HCT116 (cell line): ENCODE measurements around the gene ADGRL3. TPM values are rescaled to one million over a fixed set of nuclear protein-coding genes. Genes with fewer than 3 reads are reported as not detected.

Experiments used
- ATAC-seq: fragments of 200-7000 bp; cut with Tn5 transposase; 2 replicates; pipeline ENCODE4 v1.9.1; 2020; ENCODE audit warnings: mild to moderate bottlenecking, moderate library complexity
- BruUV-seq: library from RNA; stranded (reverse); fragments of 400-500 nt; replicated peaks from 2 replicates; lab custom pipeline; 2021; lab: Mats Ljungman, UMichigan
- CTCF ChIA-PET: fragments of 300-600 bp; sonication (Branson Sonifier 250); formaldehyde crosslinking; loops from one replicate; lab custom pipeline; 2021; ENCODE audit warnings: antibody characterized with exemption; lab: Charles Lee
- POLR2A ChIA-PET: fragments of 300-600, 350-600 bp; sonication (Branson Sonifier 250); formaldehyde crosslinking; loops from one replicate; lab custom pipeline; 2021; ENCODE audit warnings: antibody characterized with exemption; lab: Charles Lee
- RAD21 ChIA-PET, 2 experiments: fragments of 300-600 bp; sonication (Branson Sonifier 250); formaldehyde crosslinking; loops; one replicate each; lab custom pipeline; 2023; ENCODE audit warnings: low total read pairs in 2 of 2; ENCODE audit not compliant: uncharacterized antibody in 2 of 2, unreplicated experiment in 2 of 2, low non-redundant PET in 1 of 2; lab: Charles Lee
- DNase-seq: peaks from one replicate; pipeline ENCODE4 v3.0.0-alpha.2; 2010; ENCODE audit warnings: low read depth, low spot score
- H2AFZ ChIP-seq: fragments of 200-600 bp; shearing (Covaris generic), sonication (generic); 2 replicates; pipeline ENCODE4 v1.6.1; 2017; ENCODE audit warnings: low read depth, mixed run types, mixed read lengths, antibody characterized with exemption, low read length; ENCODE audit not compliant: poor library complexity, severe bottlenecking
- H3K27ac ChIP-seq: 2 replicates; pipeline ENCODE4 v1.5.1; 2012; ENCODE audit warnings: low read depth, low read length
- H3K27me3 ChIP-seq: fragments of 200-600 bp; sonication (generic); 2 replicates; pipeline ENCODE4 v1.6.1; 2016; ENCODE audit warnings: mixed run types, low read length, mixed read lengths; ENCODE audit not compliant: insufficient read depth
- H3K36me3 ChIP-seq, 2 experiments: fragments of 200-500 bp in 1 of 2; fragments of 200-600 bp in 1 of 2; sonication (Bioruptor generic) in 1 of 2; sonication (generic) in 1 of 2; 2 replicates each; pipeline versions ENCODE4 v1.5.1 to v1.6.1; 2014 to 2016; ENCODE audit warnings: low read length in 2 of 2, inconsistent platforms in 1 of 2, mixed read lengths in 1 of 2, mixed run types in 1 of 2; ENCODE audit not compliant: insufficient read depth in 2 of 2, control insufficient read depth in 1 of 2
- H3K4me1 ChIP-seq, 2 experiments: fragments of 200-600 bp in 1 of 2; sonication (generic) in 1 of 2; 2 replicates each; pipeline versions ENCODE4 v1.5.1 to v1.6.1; 2012 to 2017; ENCODE audit warnings: low read length in 2 of 2, inconsistent platforms in 1 of 2, mild to moderate bottlenecking in 1 of 2, mixed read lengths in 1 of 2, mixed run types in 1 of 2, moderate library complexity in 1 of 2; ENCODE audit not compliant: insufficient read depth in 2 of 2, control insufficient read depth in 1 of 2
- H3K4me2 ChIP-seq: fragments of 200-600 bp; sonication (generic); 2 replicates; pipeline ENCODE4 v1.6.1; 2017; ENCODE audit warnings: mixed run types, low read length, mixed read lengths
- H3K4me3 ChIP-seq, 2 experiments: fragments of 200-600 bp in 1 of 2; sonication (generic) in 1 of 2; replicated peaks in 1 of 2; 2 replicates each; pipeline ENCODE4 v1.5.1; 2011 to 2016; ENCODE audit warnings: low read length in 2 of 2, control low read depth in 1 of 2, low read depth in 1 of 2, mild to moderate bottlenecking in 1 of 2, mixed read lengths in 1 of 2, mixed run types in 1 of 2
- H3K79me2 ChIP-seq: fragments of 200-600 bp; sonication (generic); 2 replicates; pipeline ENCODE4 v1.6.1; 2017; ENCODE audit warnings: mild to moderate bottlenecking, mixed run types, low read length, moderate library complexity, mixed read lengths; ENCODE audit not compliant: insufficient read depth
- H3K9ac ChIP-seq: fragments of 200-600 bp; sonication (generic); 2 replicates; pipeline ENCODE4 v1.6.1; 2016; ENCODE audit warnings: low read length, mixed read lengths
- H3K9me2 ChIP-seq: fragments of 200-600 bp; sonication (generic), shearing (Covaris generic); 2 replicates; pipeline ENCODE4 v1.6.1; 2017; ENCODE audit warnings: mixed run types, mild to moderate bottlenecking, moderate library complexity; ENCODE audit not compliant: insufficient read depth
- H3K9me3 ChIP-seq, 2 experiments: fragments of 200-500 bp in 1 of 2; fragments of 200-600 bp in 1 of 2; sonication (Bioruptor generic) in 1 of 2; sonication (generic) in 1 of 2; 2 replicates each; pipeline ENCODE4 v1.6.1; 2014 to 2017; ENCODE audit warnings: low read length in 2 of 2, mixed read lengths in 2 of 2, inconsistent platforms in 1 of 2, low read depth in 1 of 2, mild to moderate bottlenecking in 1 of 2, mixed run types in 1 of 2, moderate library complexity in 1 of 2; ENCODE audit not compliant: control insufficient read depth in 1 of 2, insufficient read depth in 1 of 2
- H4K20me1 ChIP-seq: fragments of 200-600 bp; sonication (generic), shearing (Covaris generic); 2 replicates; pipeline ENCODE4 v1.6.1; 2017; ENCODE audit warnings: mixed run types, mild to moderate bottlenecking, moderate library complexity; ENCODE audit not compliant: insufficient read depth
- ELF1 ChIP-seq: IDR thresholded peaks from 2 replicates; pipeline ENCODE4 v1.6.1; 2012; ENCODE audit warnings: low read depth, borderline replicate concordance
- POLR2A ChIP-seq: IDR thresholded peaks from 2 replicates; pipeline ENCODE4 v1.7.0; 2011; ENCODE audit warnings: borderline replicate concordance; ENCODE audit not compliant: insufficient read depth, insufficient read length; ENCODE audit errors: extremely low read depth
- POLR2AphosphoS5 ChIP-seq: IDR thresholded peaks from 2 replicates; pipeline ENCODE4 v1.6.1; 2011; ENCODE audit warnings: mild to moderate bottlenecking, low read depth, low read length, moderate library complexity
- SRF ChIP-seq: IDR thresholded peaks from 2 replicates; pipeline ENCODE4 v1.6.1; 2012; ENCODE audit warnings: low read depth
- TCF7L2 ChIP-seq: IDR thresholded peaks from 2 replicates; pipeline ENCODE4 v1.7.0; 2011; ENCODE audit warnings: borderline replicate concordance, inconsistent platforms; ENCODE audit not compliant: insufficient read depth, insufficient read length; ENCODE audit errors: extremely low read depth
- YY1 ChIP-seq: IDR thresholded peaks from 2 replicates; pipeline ENCODE4 v1.6.1; 2011; ENCODE audit warnings: low read length, low read depth, moderate library complexity, mild to moderate bottlenecking; ENCODE audit not compliant: insufficient replicate concordance; ENCODE audit errors: extremely low read depth
- ZBTB33 ChIP-seq: IDR thresholded peaks from 2 replicates; pipeline ENCODE4 v1.6.1; 2011; ENCODE audit warnings: mild to moderate bottlenecking, low read length, moderate library complexity; ENCODE audit not compliant: insufficient replicate concordance; ENCODE audit errors: extremely low read depth
- intact Hi-C: fragments of 100-400 bp; cut with micrococcal nuclease; formaldehyde crosslinking; loops from 2 replicates; pipeline ENCODE4 v1.10.0; 2022
- total RNA-seq: library from RNA; stranded (reverse); gene quantifications from one replicate; pipeline ENCODE4 v1.2.1, GENCODE V29; 2021; ENCODE audit not compliant: unreplicated experiment

The ADGRL3 gene
- total RNA-seq, 1 experiment from 2014 or later, result not detected

GRCh38 chr4:61333490-61333889, 133.4 kb downstream of the ADGRL3 start:
- H3K9me2 ChIP-seq, result no peaks in the 10 kb centered on the region
- intact Hi-C loops, result no loop called here
- ChIA-PET POLR2A (no interaction called here), CTCF (no interaction called here), RAD21 (no interaction called here)
- H4K20me1 ChIP-seq, result no peaks in the 10 kb centered on the region
- no peak for ATAC-seq
- BruUV-seq, result no TSS peak
- no peaks in the 10 kb centered on the region for H3K36me3 ChIP-seq
- no peaks in the 10 kb centered on the region for H3K4me1 ChIP-seq
- no peaks in the 10 kb centered on the region for H3K79me2 ChIP-seq
- no peak overlapping the region for H3K4me2 ChIP-seq
- no peaks in the 10 kb centered on the region for H3K27me3 ChIP-seq
- no peak overlapping the region for H3K9ac ChIP-seq
- H3K4me3 ChIP-seq, result no peak overlapping the region
- TF ChIP-seq ELF1 (no peak), TCF7L2 (no peak), SRF (no peak), POLR2A (no peak), ZBTB33 (no peak), POLR2AphosphoS5 (no peak), YY1 (no peak)
- TF ChIP-seq, all 23 proteins: peak for 0
- no peak overlapping the region for H2AFZ ChIP-seq
- no peak overlapping the region for H3K27ac ChIP-seq
- peaks cover 15 to 25% of the 10 kb centered on the region in 2 experiments; a peak in 3 of 4 replicates for H3K9me3 ChIP-seq
- DNase-seq, result no peak
